SK-N-SH (cell line): ENCODE results near the gene TP63. TPM values are rescaled to one million over a fixed set of nuclear protein-coding genes. Genes with fewer than 3 reads are reported as not detected.

Source experiments
- CTCF ChIA-PET: fragments of 300-600, 350-600 bp; formaldehyde crosslinking; extraction: SDS; loops from one replicate; lab custom pipeline; 2021; lab: Yijun Ruan, JAX
- POLR2A ChIA-PET: fragments of 350-600 bp; sonication (Branson Sonifier 250); formaldehyde crosslinking; extraction: SDS; loops from one replicate; lab custom pipeline; 2020; ENCODE audit warnings: antibody characterized with exemption, inconsistent platforms; lab: Yijun Ruan, JAX
- DNase-seq: peaks from one replicate; pipeline ENCODE4 v3.0.0; 2012
- H2AFZ ChIP-seq: fragments of 200-600 bp; sonication (generic); 2 replicates; pipeline ENCODE4 v1.8.1; 2016; ENCODE audit warnings: antibody characterized with exemption, mild to moderate bottlenecking, low read depth
- H3F3A ChIP-seq: fragments of 200-600 bp; sonication (generic); replicated peaks from 2 replicates; pipeline ENCODE3; 2016; ENCODE audit warnings: antibody characterized with exemption, mild to moderate bottlenecking; ENCODE audit not compliant: insufficient read depth
- H3K27ac ChIP-seq, 2 experiments: fragments of 200-500 bp in 1 of 2; fragments of 200-600 bp in 1 of 2; sonication (Bioruptor generic) in 1 of 2; sonication (generic), shearing (Covaris generic) in 1 of 2; 2 replicates each; pipeline versions ENCODE4 v1.5.1 to v1.6.1; 2014 to 2016; ENCODE audit warnings: low read depth in 2 of 2, inconsistent platforms in 1 of 2, low read length in 1 of 2, mild to moderate bottlenecking in 1 of 2, mixed read lengths in 1 of 2
- H3K27me3 ChIP-seq: fragments of 200-600 bp; sonication (generic), shearing (Covaris generic); 2 replicates; pipeline ENCODE4 v1.6.1; 2016; ENCODE audit warnings: mixed run types; ENCODE audit not compliant: insufficient read depth
- H3K36me3 ChIP-seq, 2 experiments: fragments of 200-500 bp in 1 of 2; fragments of 200-600 bp in 1 of 2; sonication (Bioruptor generic) in 1 of 2; sonication (generic) in 1 of 2; replicated peaks in 1 of 2; 2 replicates each; pipeline versions ENCODE3 to v1.5.1; 2014 to 2016; ENCODE audit warnings: low read length in 1 of 2, mild to moderate bottlenecking in 1 of 2; ENCODE audit not compliant: insufficient read depth in 2 of 2, control insufficient read depth in 1 of 2
- H3K4me1 ChIP-seq, 2 experiments: fragments of 200-500 bp in 1 of 2; fragments of 200-600 bp in 1 of 2; sonication (Bioruptor generic) in 1 of 2; sonication (generic), shearing (Covaris generic) in 1 of 2; 2 replicates each; pipeline versions ENCODE4 v1.5.1 to v1.6.1; 2014 to 2016; ENCODE audit warnings: low read depth in 1 of 2, low read length in 1 of 2, mixed run types in 1 of 2; ENCODE audit not compliant: insufficient read depth in 2 of 2, control insufficient read depth in 1 of 2
- H3K4me2 ChIP-seq: fragments of 200-600 bp; sonication (generic), shearing (Covaris generic); 2 replicates; pipeline ENCODE4 v1.6.1; 2017; ENCODE audit warnings: mixed run types
- H3K4me3 ChIP-seq, 2 experiments: fragments of 200-500 bp in 1 of 2; fragments of 200-600 bp in 1 of 2; sonication (Bioruptor generic) in 1 of 2; sonication (generic), shearing (Covaris generic) in 1 of 2; 2 replicates each; pipeline versions ENCODE4 v1.5.1 to v1.8.1; 2014 to 2016; ENCODE audit warnings: low read depth in 2 of 2, inconsistent platforms in 1 of 2, low read length in 1 of 2, mild to moderate bottlenecking in 1 of 2, mixed read lengths in 1 of 2, moderate library complexity in 1 of 2
- H3K79me2 ChIP-seq: fragments of 200-600 bp; sonication (generic); 2 replicates; pipeline ENCODE4 v1.8.1; 2017; ENCODE audit warnings: mild to moderate bottlenecking; ENCODE audit not compliant: insufficient read depth
- H3K9ac ChIP-seq: fragments of 200-600 bp; sonication (generic); 2 replicates; pipeline ENCODE4 v1.6.1; 2017; ENCODE audit warnings: mixed run types
- H3K9me2 ChIP-seq: fragments of 200-600 bp; sonication (generic); 2 replicates; pipeline ENCODE4 v1.6.1; 2017; ENCODE audit warnings: mixed run types
- H3K9me3 ChIP-seq: fragments of 200-600 bp; sonication (generic); 2 replicates; pipeline ENCODE4 v1.6.1; 2017; ENCODE audit warnings: mixed run types, mild to moderate bottlenecking, moderate library complexity
- H4K20me1 ChIP-seq: fragments of 200-600 bp; sonication (generic); 2 replicates; pipeline ENCODE4 v1.6.1; 2017; ENCODE audit warnings: mild to moderate bottlenecking, mixed run types; ENCODE audit not compliant: insufficient read depth
- CHD2 ChIP-seq: fragments of 150-350 bp; IDR thresholded peaks from 2 replicates; pipeline ENCODE4 v1.6.1; 2018; ENCODE audit warnings: low read length; ENCODE audit not compliant: partially characterized antibody
- FOXJ3 ChIP-seq: sonication (generic); formaldehyde crosslinking; IDR thresholded peaks from 2 replicates; pipeline ENCODE4 v1.5.1; 2020; ENCODE audit warnings: mild to moderate bottlenecking, missing genetic modification reagents
- FOXM1 ChIP-seq: IDR thresholded peaks from 2 replicates; pipeline ENCODE4 v1.4.0; 2012; ENCODE audit warnings: low read depth, mild to moderate bottlenecking
- GABPA ChIP-seq: IDR thresholded peaks from 2 replicates; pipeline ENCODE4 v1.4.0; 2012; ENCODE audit warnings: low read depth, mild to moderate bottlenecking
- GATA2 ChIP-seq: sonication (generic); formaldehyde crosslinking; IDR thresholded peaks from 2 replicates; pipeline ENCODE4 v1.5.0; 2020; ENCODE audit warnings: mild to moderate bottlenecking, missing genetic modification reagents
- MXI1 ChIP-seq: IDR thresholded peaks from 2 replicates; pipeline ENCODE4 v1.6.1; 2012; ENCODE audit warnings: mild to moderate bottlenecking, low read depth, low read length, improper control_type of control experiment
- NFIC ChIP-seq: IDR thresholded peaks from 2 replicates; pipeline ENCODE4 v1.4.0; 2012; ENCODE audit warnings: borderline replicate concordance
- NRF1 ChIP-seq: IDR thresholded peaks from 2 replicates; pipeline ENCODE4 v1.6.1; 2012; ENCODE audit warnings: low read depth, mild to moderate bottlenecking, low read length
- RFX5 ChIP-seq: IDR thresholded peaks from 2 replicates; pipeline ENCODE4 v1.6.1; 2012; ENCODE audit warnings: mild to moderate bottlenecking, improper control_type of control experiment, low read length
- SIN3A ChIP-seq: IDR thresholded peaks from 2 replicates; pipeline ENCODE4 v1.6.1; 2012; ENCODE audit warnings: low read depth, mild to moderate bottlenecking, low read length, moderate library complexity, borderline replicate concordance
- SMC3 ChIP-seq: IDR thresholded peaks from 2 replicates; pipeline ENCODE4 v1.6.1; 2012; ENCODE audit warnings: low read depth, low read length, improper control_type of control experiment
- TCF12 ChIP-seq: IDR thresholded peaks from 2 replicates; pipeline ENCODE4 v1.4.0; 2012
- YY1 ChIP-seq: IDR thresholded peaks from 2 replicates; pipeline ENCODE4 v1.4.0; 2012; ENCODE audit warnings: low read depth, mild to moderate bottlenecking
- WGBS: methylation state at CpG from one replicate; pipeline ENCODE4 v1.1.6; 2017; ENCODE audit warnings: low lambda C conversion rate; 5-methylcytosine and 5-hydroxymethylcytosine counted together
- polyA plus RNA-seq, 3 experiments: library from polyadenylated mRNA; depleted of rRNA; stranded (reverse); fragments of >200 nt; gene quantifications; 2 replicates each; pipeline ENCODE4 v1.2.3, GENCODE V29; 2012
- TF ChIP-seq, protein P1 (sequence below): IDR thresholded peaks from 2 replicates; pipeline ENCODE4 v1.4.0; 2012; ENCODE audit warnings: low read depth
- TF ChIP-seq, protein P2 (sequence below): IDR thresholded peaks from 2 replicates; pipeline ENCODE4 v1.4.0; 2012; ENCODE audit warnings: low read depth, borderline replicate concordance
- TF ChIP-seq, protein P3 (sequence below): IDR thresholded peaks from 2 replicates; pipeline ENCODE4; 2012
- TF ChIP-seq, protein P4 (sequence below): fragments of 150-350 bp; IDR thresholded peaks from 2 replicates; pipeline ENCODE4 v1.6.1; 2017; ENCODE audit warnings: antibody characterized with exemption, low read length, low read depth, borderline replicate concordance
- TF ChIP-seq, protein P5 (sequence below): fragments of 150-350 bp; IDR thresholded peaks from 2 replicates; pipeline ENCODE4 v1.6.1; 2016; ENCODE audit warnings: mild to moderate bottlenecking, low read depth, low read length
- TF ChIP-seq, protein P6 (sequence below): IDR thresholded peaks from 2 replicates; pipeline ENCODE4 v1.4.0; 2012; ENCODE audit warnings: low read depth, borderline replicate concordance
- TF ChIP-seq, protein P7 (sequence below): fragments of 200-600 bp; sonication (generic); IDR thresholded peaks from 2 replicates; pipeline ENCODE4 v1.6.1; 2017; ENCODE audit warnings: antibody characterized with exemption, mild to moderate bottlenecking, moderate library complexity

TP63 gene
- polyA plus RNA-seq, 1 of the 3 experiments (the other 2 are of a cell fraction) = not detected

DNA sequence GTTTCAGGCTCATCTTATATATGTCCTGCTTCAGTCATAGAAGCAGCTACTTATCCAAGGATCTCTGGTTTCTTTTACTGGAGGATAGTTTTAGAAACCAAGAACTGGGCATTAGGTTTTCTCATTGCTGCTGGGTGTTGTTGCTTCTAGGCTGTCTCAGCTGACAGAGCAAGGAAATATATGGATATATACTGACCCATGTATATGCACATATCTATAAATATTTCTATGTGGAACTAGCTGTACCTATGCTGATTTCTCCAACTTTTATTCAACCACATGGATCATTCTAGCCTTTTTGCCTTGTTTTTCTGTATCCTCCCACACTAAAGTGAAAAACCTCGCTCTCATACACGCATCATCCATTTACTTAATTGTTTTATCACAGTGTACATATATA lies 64.2 kb downstream of the TP63 start:
- Histone ChIP-seq H4K20me1 (no peaks in the 10 kb centered on the region), H3K27me3 (no peaks in the 10 kb centered on the region; the same call in 1 of the 2 replicates), H3K79me2 (no peaks in the 10 kb centered on the region), H3K9me3 (no peaks in the 10 kb centered on the region), H3K36me3 (no peaks in the 10 kb centered on the region), H3K4me3 (no peak overlapping the region), H2AFZ (no peak overlapping the region), H3F3A (no peaks in the 10 kb centered on the region)
- CTCF ChIA-PET = no interaction called here
- TF ChIP-seq, protein P1, sequence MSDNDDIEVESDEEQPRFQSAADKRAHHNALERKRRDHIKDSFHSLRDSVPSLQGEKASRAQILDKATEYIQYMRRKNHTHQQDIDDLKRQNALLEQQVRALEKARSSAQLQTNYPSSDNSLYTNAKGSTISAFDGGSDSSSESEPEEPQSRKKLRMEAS = no peak
- TF ChIP-seq, protein P2, sequence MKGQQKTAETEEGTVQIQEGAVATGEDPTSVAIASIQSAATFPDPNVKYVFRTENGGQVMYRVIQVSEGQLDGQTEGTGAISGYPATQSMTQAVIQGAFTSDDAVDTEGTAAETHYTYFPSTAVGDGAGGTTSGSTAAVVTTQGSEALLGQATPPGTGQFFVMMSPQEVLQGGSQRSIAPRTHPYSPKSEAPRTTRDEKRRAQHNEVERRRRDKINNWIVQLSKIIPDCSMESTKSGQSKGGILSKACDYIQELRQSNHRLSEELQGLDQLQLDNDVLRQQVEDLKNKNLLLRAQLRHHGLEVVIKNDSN = no peak
- no peak for TF ChIP-seq CHD2
- TF ChIP-seq, all 33 proteins: peak for 0
- POLR2A ChIA-PET = no interaction called here
- Histone ChIP-seq H3K4me1 (no peaks in the 10 kb centered on the region), H3K4me2 (no peak overlapping the region), H3K9me2 (no peaks in the 10 kb centered on the region), H3K27ac (no peak overlapping the region), H3K9ac (no peak overlapping the region)
- 13% methylated on average over 2 of the region's 2 CpGs for WGBS
- DNase-seq = no peak

DNA sequence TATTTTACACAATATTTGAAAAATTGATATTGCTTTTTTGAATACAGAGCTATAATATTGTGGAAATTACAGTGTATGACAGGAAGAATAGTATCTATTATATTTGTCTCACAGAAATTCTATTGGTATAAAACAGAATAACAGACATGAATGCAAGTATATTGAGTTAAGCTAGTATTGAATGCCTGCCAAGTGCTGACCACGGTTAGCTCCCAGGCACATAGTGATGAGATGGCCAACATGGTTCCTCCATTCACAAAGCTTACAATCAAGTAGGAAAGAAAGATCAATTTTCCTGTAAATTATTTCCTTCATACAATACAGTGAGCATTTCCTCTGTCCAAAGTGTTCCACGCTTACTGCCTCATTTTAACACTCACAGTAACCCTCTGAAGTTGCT lies 67.6 kb downstream of the TP63 start:
- no peaks in the 10 kb centered on the region for H3K9me3 ChIP-seq
- no peaks in the 10 kb centered on the region for H3K36me3 ChIP-seq
- peaks cover 4% of the 10 kb centered on the region for H3K27me3 ChIP-seq
- H3K9ac ChIP-seq = no peak overlapping the region
- 4% methylated on average over 2 of the region's 2 CpGs for WGBS
- H3K4me1 ChIP-seq = no peaks in the 10 kb centered on the region
- no peak for DNase-seq
- no peak overlapping the region for H3K4me2 ChIP-seq
- no peak overlapping the region for H3K27ac ChIP-seq
- no peaks in the 10 kb centered on the region for H3K79me2 ChIP-seq
- no peak overlapping the region for H3K4me3 ChIP-seq
- H2AFZ ChIP-seq = no peak overlapping the region
- no peaks in the 10 kb centered on the region for H3K9me2 ChIP-seq
- CTCF ChIA-PET = interaction anchor here (1.0 kb wide), 1 partner anchor 11 kb away, joined by 3 read pairs; no protein-coding TSS in a partner anchor
- H3F3A ChIP-seq = no peaks in the 10 kb centered on the region
- no peaks in the 10 kb centered on the region for H4K20me1 ChIP-seq
- POLR2A ChIA-PET = no interaction called here
- TF ChIP-seq GATA2 (CRISPR knock-in tag) (no peak), RFX5 (no peak), YY1 (no peak), GABPA (no peak), MXI1 (no peak), NRF1 (no peak), FOXJ3 (no peak), NFIC (no peak), TCF12 (no peak), SIN3A (no peak), FOXM1 (no peak), SMC3 (no peak)
- TF ChIP-seq, protein P3, sequence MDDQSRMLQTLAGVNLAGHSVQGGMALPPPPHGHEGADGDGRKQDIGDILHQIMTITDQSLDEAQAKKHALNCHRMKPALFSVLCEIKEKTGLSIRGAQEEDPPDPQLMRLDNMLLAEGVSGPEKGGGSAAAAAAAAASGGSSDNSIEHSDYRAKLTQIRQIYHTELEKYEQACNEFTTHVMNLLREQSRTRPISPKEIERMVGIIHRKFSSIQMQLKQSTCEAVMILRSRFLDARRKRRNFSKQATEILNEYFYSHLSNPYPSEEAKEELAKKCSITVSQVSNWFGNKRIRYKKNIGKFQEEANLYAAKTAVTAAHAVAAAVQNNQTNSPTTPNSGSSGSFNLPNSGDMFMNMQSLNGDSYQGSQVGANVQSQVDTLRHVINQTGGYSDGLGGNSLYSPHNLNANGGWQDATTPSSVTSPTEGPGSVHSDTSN = no peak
- TF ChIP-seq, protein P4, sequence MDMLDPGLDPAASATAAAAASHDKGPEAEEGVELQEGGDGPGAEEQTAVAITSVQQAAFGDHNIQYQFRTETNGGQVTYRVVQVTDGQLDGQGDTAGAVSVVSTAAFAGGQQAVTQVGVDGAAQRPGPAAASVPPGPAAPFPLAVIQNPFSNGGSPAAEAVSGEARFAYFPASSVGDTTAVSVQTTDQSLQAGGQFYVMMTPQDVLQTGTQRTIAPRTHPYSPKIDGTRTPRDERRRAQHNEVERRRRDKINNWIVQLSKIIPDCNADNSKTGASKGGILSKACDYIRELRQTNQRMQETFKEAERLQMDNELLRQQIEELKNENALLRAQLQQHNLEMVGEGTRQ = no peak
- TF ChIP-seq, protein P5, sequence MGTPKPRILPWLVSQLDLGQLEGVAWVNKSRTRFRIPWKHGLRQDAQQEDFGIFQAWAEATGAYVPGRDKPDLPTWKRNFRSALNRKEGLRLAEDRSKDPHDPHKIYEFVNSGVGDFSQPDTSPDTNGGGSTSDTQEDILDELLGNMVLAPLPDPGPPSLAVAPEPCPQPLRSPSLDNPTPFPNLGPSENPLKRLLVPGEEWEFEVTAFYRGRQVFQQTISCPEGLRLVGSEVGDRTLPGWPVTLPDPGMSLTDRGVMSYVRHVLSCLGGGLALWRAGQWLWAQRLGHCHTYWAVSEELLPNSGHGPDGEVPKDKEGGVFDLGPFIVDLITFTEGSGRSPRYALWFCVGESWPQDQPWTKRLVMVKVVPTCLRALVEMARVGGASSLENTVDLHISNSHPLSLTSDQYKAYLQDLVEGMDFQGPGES = no peak
- TF ChIP-seq, protein P6, sequence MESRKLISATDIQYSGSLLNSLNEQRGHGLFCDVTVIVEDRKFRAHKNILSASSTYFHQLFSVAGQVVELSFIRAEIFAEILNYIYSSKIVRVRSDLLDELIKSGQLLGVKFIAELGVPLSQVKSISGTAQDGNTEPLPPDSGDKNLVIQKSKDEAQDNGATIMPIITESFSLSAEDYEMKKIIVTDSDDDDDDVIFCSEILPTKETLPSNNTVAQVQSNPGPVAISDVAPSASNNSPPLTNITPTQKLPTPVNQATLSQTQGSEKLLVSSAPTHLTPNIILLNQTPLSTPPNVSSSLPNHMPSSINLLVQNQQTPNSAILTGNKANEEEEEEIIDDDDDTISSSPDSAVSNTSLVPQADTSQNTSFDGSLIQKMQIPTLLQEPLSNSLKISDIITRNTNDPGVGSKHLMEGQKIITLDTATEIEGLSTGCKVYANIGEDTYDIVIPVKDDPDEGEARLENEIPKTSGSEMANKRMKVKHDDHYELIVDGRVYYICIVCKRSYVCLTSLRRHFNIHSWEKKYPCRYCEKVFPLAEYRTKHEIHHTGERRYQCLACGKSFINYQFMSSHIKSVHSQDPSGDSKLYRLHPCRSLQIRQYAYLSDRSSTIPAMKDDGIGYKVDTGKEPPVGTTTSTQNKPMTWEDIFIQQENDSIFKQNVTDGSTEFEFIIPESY = no peak
- TF ChIP-seq, protein P7, sequence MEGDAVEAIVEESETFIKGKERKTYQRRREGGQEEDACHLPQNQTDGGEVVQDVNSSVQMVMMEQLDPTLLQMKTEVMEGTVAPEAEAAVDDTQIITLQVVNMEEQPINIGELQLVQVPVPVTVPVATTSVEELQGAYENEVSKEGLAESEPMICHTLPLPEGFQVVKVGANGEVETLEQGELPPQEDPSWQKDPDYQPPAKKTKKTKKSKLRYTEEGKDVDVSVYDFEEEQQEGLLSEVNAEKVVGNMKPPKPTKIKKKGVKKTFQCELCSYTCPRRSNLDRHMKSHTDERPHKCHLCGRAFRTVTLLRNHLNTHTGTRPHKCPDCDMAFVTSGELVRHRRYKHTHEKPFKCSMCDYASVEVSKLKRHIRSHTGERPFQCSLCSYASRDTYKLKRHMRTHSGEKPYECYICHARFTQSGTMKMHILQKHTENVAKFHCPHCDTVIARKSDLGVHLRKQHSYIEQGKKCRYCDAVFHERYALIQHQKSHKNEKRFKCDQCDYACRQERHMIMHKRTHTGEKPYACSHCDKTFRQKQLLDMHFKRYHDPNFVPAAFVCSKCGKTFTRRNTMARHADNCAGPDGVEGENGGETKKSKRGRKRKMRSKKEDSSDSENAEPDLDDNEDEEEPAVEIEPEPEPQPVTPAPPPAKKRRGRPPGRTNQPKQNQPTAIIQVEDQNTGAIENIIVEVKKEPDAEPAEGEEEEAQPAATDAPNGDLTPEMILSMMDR = no peak
- TF ChIP-seq, protein P1 = no peak
